A549 (cell line): ENCODE measurements around the gene ATF1. TPM values are rescaled to one million over a fixed set of nuclear protein-coding genes. Genes with fewer than 3 reads are reported as not detected.
"Not testable (repeated sequence)": the region's sequence is repeated elsewhere in the genome, so short reads cannot be mapped to it uniquely, and the experiment has no call there.

Source experiments
- ATAC-seq, 2 experiments: fragments of 200-7000 bp in 1 of 2; fragments of >200 bp in 1 of 2; cut with Nextera tagmentation in 1 of 2; cut with Tn5 transposase in 1 of 2; 3 replicates each; pipeline versions ENCODE4 v1.8.0 to v1.9.1; 2018 to 2020; ENCODE audit warnings: mild to moderate bottlenecking in 1 of 2, moderate library complexity in 1 of 2
- CTCF ChIA-PET: fragments of 300-600 bp; sonication (Branson Sonifier 250); formaldehyde crosslinking; extraction: SDS; loops from one replicate; lab custom pipeline; 2021; ENCODE audit warnings: antibody characterized with exemption, inconsistent platforms; lab: Yijun Ruan, JAX
- POLR2A ChIA-PET: fragments of 350-600 bp; formaldehyde crosslinking; extraction: SDS; loops from one replicate; lab custom pipeline; 2021; ENCODE audit warnings: antibody characterized with exemption, inconsistent platforms; lab: Yijun Ruan, JAX
- DNase-seq, 2 experiments: peaks; one replicate each; pipeline versions ENCODE4 v3.0.0 to v3.0.0-alpha.2; 2011 to 2016; ENCODE audit warnings: low read depth in 1 of 2, low spot score in 1 of 2
- FAIRE-seq: peaks from 2 replicates; lab custom pipeline; 2011; peaks lifted over from hg19 to GRCh38; lab: Jason Lieb, UNC
- H3K27ac ChIP-seq, 2 experiments: fragments of >200 bp; sonication (Bioruptor Twin); formaldehyde crosslinking; 3 replicates each; pipeline ENCODE4 v1.5.1; 2016 to 2017
- H3K4me1 ChIP-seq: fragments of >200 bp; sonication (Bioruptor Twin); formaldehyde crosslinking; 3 replicates; pipeline ENCODE4 v1.6.1; 2016
- H3K4me2 ChIP-seq: fragments of >200 bp; sonication (Bioruptor Twin); formaldehyde crosslinking; 3 replicates; pipeline ENCODE4 v1.6.1; 2016
- H3K4me3 ChIP-seq: fragments of >200 bp; sonication (Bioruptor Twin); formaldehyde crosslinking; 3 replicates; pipeline ENCODE4 v1.5.1; 2016
- H3K9me3 ChIP-seq: fragments of >200 bp; sonication (Bioruptor Twin); formaldehyde crosslinking; 3 replicates; pipeline ENCODE4 v1.6.1; 2016
- CEBPB ChIP-seq, 2 experiments: fragments of >200 bp in 1 of 2; sonication (Bioruptor Twin) in 1 of 2; formaldehyde crosslinking in 1 of 2; IDR thresholded peaks; 2 replicates each; pipeline ENCODE4 v1.6.1; 2012 to 2016
- EHF ChIP-seq: fragments of 250-450 bp; sonication (Bioruptor Pico); IDR thresholded peaks from 2 replicates; pipeline ENCODE4 v1.5.0; 2020; ENCODE audit warnings: mild to moderate bottlenecking
- FOSB ChIP-seq: fragments of 250-450 bp; sonication (Bioruptor Pico); IDR thresholded peaks from 2 replicates; pipeline ENCODE4 v1.5.0; 2020; ENCODE audit warnings: mild to moderate bottlenecking, moderate library complexity
- FOSL2 ChIP-seq, 2 experiments: fragments of 450-650 bp in 1 of 2; fragments of >200 bp in 1 of 2; sonication (Bioruptor Twin) in 1 of 2; formaldehyde crosslinking; IDR thresholded peaks; 2 replicates each; pipeline versions ENCODE4 v1.5.0 to v1.6.1; 2016 to 2020; ENCODE audit warnings: mild to moderate bottlenecking in 1 of 2, moderate library complexity in 1 of 2
- HMGXB4 ChIP-seq: fragments of 250-450 bp; sonication (Bioruptor Pico); IDR thresholded peaks from 2 replicates; pipeline ENCODE4 v1.5.0; 2021; ENCODE audit warnings: mild to moderate bottlenecking, moderate library complexity, borderline replicate concordance
- HOXA7 ChIP-seq: fragments of 250-450 bp; sonication (Bioruptor Pico); IDR thresholded peaks from 2 replicates; pipeline ENCODE4 v1.5.0; 2020; ENCODE audit warnings: mild to moderate bottlenecking, moderate library complexity
- MAFK ChIP-seq: fragments of 450-650 bp; IDR thresholded peaks from 2 replicates; pipeline ENCODE4 v1.6.1; 2014; ENCODE audit not compliant: partially characterized antibody
- MYC ChIP-seq: IDR thresholded peaks from 2 replicates; pipeline ENCODE4 v1.6.1; 2012; ENCODE audit warnings: mild to moderate bottlenecking, inconsistent platforms, low read length, improper control_type of control experiment, borderline replicate concordance
- NR3C1 ChIP-seq: fragments of >200 bp; sonication (Bioruptor Twin); formaldehyde crosslinking; IDR thresholded peaks from 3 replicates; pipeline ENCODE4 v1.6.1; 2017
- PHF8 ChIP-seq: fragments of 200-600 bp; sonication (generic); IDR thresholded peaks from 2 replicates; pipeline ENCODE4 v1.6.1; 2016; ENCODE audit warnings: low read depth, mild to moderate bottlenecking, antibody characterized with exemption, moderate library complexity, borderline replicate concordance
- POLR2AphosphoS2 ChIP-seq: conservative IDR thresholded peaks from 2 replicates; pipeline ENCODE4 v1.6.1; 2012; ENCODE audit warnings: low read length, improper control_type of control experiment, inconsistent platforms
- REST ChIP-seq: fragments of 200-600 bp; sonication (generic); IDR thresholded peaks from 2 replicates; pipeline ENCODE4 v1.6.1; 2016; ENCODE audit warnings: antibody characterized with exemption, mild to moderate bottlenecking, moderate library complexity
- TP53 ChIP-seq: fragments of 250-450 bp; sonication (Bioruptor Pico); IDR thresholded peaks from 2 replicates; pipeline ENCODE4 v1.5.0; 2021; ENCODE audit warnings: mild to moderate bottlenecking, moderate library complexity
- USF2 ChIP-seq: fragments of 450-650 bp; IDR thresholded peaks from 2 replicates; pipeline ENCODE4 v1.6.1; 2014; ENCODE audit warnings: antibody characterized with exemption
- ZNF302 ChIP-seq: fragments of 250-450 bp; sonication (Bioruptor Pico); IDR thresholded peaks from 2 replicates; pipeline ENCODE4 v1.9.0; 2021; ENCODE audit warnings: inconsistent platforms, mild to moderate bottlenecking, moderate library complexity
- WGBS: methylation state at CpG from one replicate; pipeline ENCODE4 v1.1.6; 2017; ENCODE audit errors: missing lambda C conversion rate; 5-methylcytosine and 5-hydroxymethylcytosine counted together
- polyA plus RNA-seq, 4 experiments: library from polyadenylated mRNA; depleted of rRNA in 3 of 4; stranded (reverse); fragments of >200 nt; fragmentation: RNase III in 1 of 4; extraction: RNeasy Plus Mini Kit Qiagen cat#74134 plus additional on column Dnase treatment in 1 of 4; gene quantifications; 2 replicates in 3 of 4; 3 replicates in 1 of 4; pipeline ENCODE4 v1.2.3, GENCODE V29; 2011 to 2017

ATF1 gene
- polyA plus RNA-seq, 2 of the 4 experiments (the other 2 are of a cell fraction) = 34.2 to 77.1 TPM

GRCh38 chr12:50803230-50803875 is 39.5 kb downstream of the ATF1 start:
- FAIRE-seq = no peak
- 80% methylated on average over 2 of the region's 2 CpGs for WGBS
- Histone ChIP-seq H3K27ac (no peak overlapping the region), H3K4me3 (no peak overlapping the region), H3K4me1 (no peaks in the 10 kb centered on the region), H3K9me3 (peaks cover 27% of the 10 kb centered on the region)
- ChIA-PET POLR2A (no interaction called here), CTCF (interaction anchor here (0.6 to 1.4 kb wide), 2 partner anchors 38 to 63 kb away, joined by 4 to 8 read pairs; no protein-coding TSS in a partner anchor)
- DNase-seq = no peak
- ATAC-seq = no peak
- TF ChIP-seq MYC = no peak
- TF ChIP-seq FOSL2 (IDR thresholded peaks at IDR 0.05) = no peak
- no peak for TF ChIP-seq FOSL2 (CRISPR knock-in tag; IDR thresholded peaks at IDR 0.05)
- TF ChIP-seq REST = no peak
- TF ChIP-seq, all 56 proteins: peak for 0
- H3K4me2 ChIP-seq = no peak overlapping the region

- no peak overlapping the region for H3K4me2 ChIP-seq
- ChIA-PET POLR2A (no interaction called here), CTCF (interaction anchor here (0.7 to 0.8 kb wide), 2 partner anchors 35 to 181 kb away, joined by 3 to 7 read pairs; no protein-coding TSS in a partner anchor)
- ATAC-seq (no peak; a peak in 1 of 6 replicates), DNase-seq (no peak), FAIRE-seq (no peak)
- TF ChIP-seq MAFK (no peak), ZNF302 (no peak), FOSB (CRISPR knock-in tag) (no peak), HMGXB4 (CRISPR knock-in tag) (no peak), HOXA7 (no peak), NR3C1 (no peak), POLR2AphosphoS2 (no peak), CEBPB (IDR thresholded peaks at IDR 0.05) (no peak), EHF (CRISPR knock-in tag) (no peak), PHF8 (no peak), TP53 (CRISPR knock-in tag) (no peak), USF2 (no peak)
- no peak overlapping the region for H3K4me3 ChIP-seq
- H3K27ac ChIP-seq = no peak overlapping the region
- 0 out of 3 replicates have a peak, but pooled peaks cover 5% of the 10 kb centered on the region for H3K9me3 ChIP-seq
- WGBS = 89% methylated on average over 4 of the region's 4 CpGs
- no peaks in the 10 kb centered on the region for H3K4me1 ChIP-seq
These were observed 42.3 kb downstream of the ATF1 start for GRCh38 chr12:50806176-50806575.

- H3K27ac ChIP-seq, H3K9me3 ChIP-seq, H3K4me1 ChIP-seq, H3K4me2 ChIP-seq, DNase-seq, FAIRE-seq, H3K4me3 ChIP-seq, POLR2A ChIA-PET, ATAC-seq: not testable (repeated sequence)
- WGBS = 95% methylated on average over 4 of the region's 4 CpGs
- CTCF ChIA-PET = interaction anchor here (1.0 kb wide), 2 partner anchors 18 to 44 kb away, joined by 3 read pairs; no protein-coding TSS in a partner anchor
These were observed 45.2 kb downstream of the ATF1 start for GRCh38 chr12:50809131-50809530.

- not testable (repeated sequence) for FAIRE-seq
- 96% methylated on average over 7 of the region's 7 CpGs for WGBS
- CTCF ChIA-PET = interaction anchor here (1.2 to 1.4 kb wide), 3 partner anchors 25 to 527 kb away, joined by 3 to 4 read pairs (median 3); no protein-coding TSS in a partner anchor
These were observed 51.0 kb downstream of the ATF1 start for GRCh38 chr12:50814921-50815320.

More at GRCh38 chr12:50814921-50815320, 51.0 kb downstream of the ATF1 start:
- H3K9me3 ChIP-seq, DNase-seq, H3K27ac ChIP-seq, H3K4me2 ChIP-seq, H3K4me3 ChIP-seq, H3K4me1 ChIP-seq, ATAC-seq: not testable (repeated sequence)
- POLR2A ChIA-PET = interaction anchor here (0.6 kb wide), 1 partner anchor 268 kb away, joined by 4 read pairs; the partner anchor contains the start of gene CSRNP2
